ENCODE results near the gene CEP170B.

GRCh38 chr14:104826189-104826860, 38.7 kb upstream of the CEP170B start:
- TF ChIP-seq PHF8 (IDR thresholded peaks at IDR 0.05; ENCODE audit: borderline replicate concordance, low read depth) (no peak), CTCF (IDR thresholded peaks at IDR 0.05) (peak; percentile 92), MAX (IDR thresholded peaks at IDR 0.05) (no peak; the same call in 1 of the 2 replicates), ZNF302 (CRISPR knock-in tag; IDR thresholded peaks at IDR 0.05) (no peak), SREBF2 (IDR thresholded peaks at IDR 0.05) (no peak), REST (IDR thresholded peaks at IDR 0.05) (no peak), RCOR1 (IDR thresholded peaks at IDR 0.05; ENCODE audit: low read depth, low read length) (no peak)
